ENCODE measurements around the gene STON1. TPM values are rescaled to one million over a fixed set of nuclear protein-coding genes. Genes with fewer than 3 reads are reported as not detected.

STON1 gene
- total and polyA plus RNA-seq, 2 of the 4 experiments (the other 2 are of a cell fraction) = 4.0 to 5.7 TPM

GRCh38 chr2:48572816-48573215, 42.9 kb downstream of the STON1 start:
- ChIA-PET POLR2A (ENCODE audit: unreplicated experiment) (no interaction called here), CTCF (no interaction called here)
- DNase-seq = no peak
- Histone ChIP-seq H3K9me1 (ENCODE audit: insufficient read depth, low read length) (peaks cover 4% of the 10 kb centered on the region), H3K18ac (ENCODE audit: low read depth, low read length) (no peak overlapping the region), H4K20me1 (ENCODE audit: insufficient read depth, low read length) (no peaks in the 10 kb centered on the region), H3K27me3 (ENCODE audit: control insufficient read depth, insufficient read depth, low read length) (no peaks in the 10 kb centered on the region), H4K91ac (ENCODE audit: insufficient read depth, low read depth, low read length) (no peak overlapping the region), H3K23ac (ENCODE audit: low read depth, low read length) (no peak overlapping the region), H3K79me1 (ENCODE audit: low read depth in 1 of 2, low read length in 2 of 2) (no peaks in the 10 kb centered on the region; a peak in 1 of 4 replicates), H3K9me3 (ENCODE audit: control insufficient read depth, insufficient read depth, low read length) (no peaks in the 10 kb centered on the region), H3K4me2 (ENCODE audit: low read depth, low read length) (no peak overlapping the region), H2BK20ac (ENCODE audit: low read depth, low read length) (no peak overlapping the region), H3K27ac (ENCODE audit: insufficient read depth, low read length) (no peak overlapping the region), H2BK120ac (ENCODE audit: low read depth, low read length) (no peak overlapping the region), H3K56ac (ENCODE audit: extremely low read depth, insufficient read depth, low read length) (no peak overlapping the region), H2BK15ac (ENCODE audit: low read depth, low read length) (no peak overlapping the region), H3K9ac (ENCODE audit: low read depth, low read length) (no peak overlapping the region), H3K36me3 (ENCODE audit: control insufficient read depth, insufficient read depth, low read length) (no peaks in the 10 kb centered on the region), H2AFZ (replicated peaks; ENCODE audit: low read length, poor library complexity) (no peak overlapping the region), H3K4me3 (ENCODE audit: insufficient read depth, low read depth, low read length) (no peak overlapping the region), H3K4me1 (ENCODE audit: control insufficient read depth, insufficient read depth, low read length) (no peaks in the 10 kb centered on the region), H2BK5ac (ENCODE audit: low read depth, low read length, poor library complexity, severe bottlenecking) (no peak overlapping the region), H4K8ac (ENCODE audit: low read depth in 2 of 2, low read length in 2 of 2) (no peak overlapping the region), H4K5ac (ENCODE audit: low read depth, low read length) (no peak overlapping the region), H3K4ac (ENCODE audit: low read depth, low read length) (no peak overlapping the region), H2AK5ac (ENCODE audit: low read depth, low read length) (0 out of 2 replicates have a peak overlapping the region, but pooled peaks have one; percentile 6), H2AK9ac (replicated peaks; ENCODE audit: low read depth, low read length, poor library complexity) (peak overlapping the region; percentile 52), H3K14ac (replicated peaks; ENCODE audit: low read depth, low read length) (no peak overlapping the region)
- TF ChIP-seq MXI1 (IDR thresholded peaks at IDR 0.05; ENCODE audit: borderline replicate concordance, low read depth, low read length) (no peak), BHLHE40 (IDR thresholded peaks at IDR 0.05; ENCODE audit: low read depth, low read length) (no peak), CHD1 (IDR thresholded peaks at IDR 0.05; ENCODE audit: low read depth, low read length) (no peak), POLR2A (IDR thresholded peaks at IDR 0.05; ENCODE audit: low read depth, low read length) (no peak), RFX5 (IDR thresholded peaks at IDR 0.05; ENCODE audit: low read depth, low read length) (no peak), MAZ (IDR thresholded peaks at IDR 0.05; ENCODE audit: borderline replicate concordance, low read depth, low read length) (no peak), CTCF (conservative IDR thresholded peaks at IDR 0.05; ENCODE audit: low read depth, low read length) (no peak), SMC3 (IDR thresholded peaks at IDR 0.05; ENCODE audit: low read depth, low read length) (no peak), ELK1 (IDR thresholded peaks at IDR 0.05; ENCODE audit: borderline replicate concordance, low read depth, low read length) (no peak), RCOR1 (IDR thresholded peaks at IDR 0.05; ENCODE audit: insufficient replicate concordance, low read length) (no peak), FOS (IDR thresholded peaks at IDR 0.05; ENCODE audit: low read depth, low read length) (no peak), RAD21 (IDR thresholded peaks at IDR 0.05; ENCODE audit: low read length) (no peak)
- no CpG with 5 or more reads among the region's 5 CpGs for WGBS, 2 experiments (ENCODE audit: extremely low coverage in 2 of 2, insufficient read length in 1 of 2)
- in situ Hi-C loops (cut with MboI; ENCODE audit: low sequenced_read_pairs) = no loop called here
- no peak for ATAC-seq (ENCODE audit: low read depth)
- BruUV-seq (replicated peaks) = no TSS peak
- dilution Hi-C loops (cut with HindIII; ENCODE audit: low sequenced_read_pairs, unreplicated experiment) = no loop called here
- intact Hi-C loops (cut with micrococcal nuclease) = no loop called here
